HG03103 (cell line): ENCODE measurements around the gene MARK4.
"Not testable (repeated sequence)": the region's sequence is repeated elsewhere in the genome, so short reads cannot be mapped to it uniquely, and the experiment has no call there.

Experiments
- ATAC-seq: cut with Tn5 transposase; IDR thresholded peaks from one replicate; pipeline ENCODE4 v1.9.1; 2021; ENCODE audit warnings: low read depth; ENCODE audit not compliant: unreplicated experiment

MARK4 gene

GRCh38 chr19:45303269-45304060 is 52.4 kb downstream of the MARK4 start:
- no peak for ATAC-seq

DNA sequence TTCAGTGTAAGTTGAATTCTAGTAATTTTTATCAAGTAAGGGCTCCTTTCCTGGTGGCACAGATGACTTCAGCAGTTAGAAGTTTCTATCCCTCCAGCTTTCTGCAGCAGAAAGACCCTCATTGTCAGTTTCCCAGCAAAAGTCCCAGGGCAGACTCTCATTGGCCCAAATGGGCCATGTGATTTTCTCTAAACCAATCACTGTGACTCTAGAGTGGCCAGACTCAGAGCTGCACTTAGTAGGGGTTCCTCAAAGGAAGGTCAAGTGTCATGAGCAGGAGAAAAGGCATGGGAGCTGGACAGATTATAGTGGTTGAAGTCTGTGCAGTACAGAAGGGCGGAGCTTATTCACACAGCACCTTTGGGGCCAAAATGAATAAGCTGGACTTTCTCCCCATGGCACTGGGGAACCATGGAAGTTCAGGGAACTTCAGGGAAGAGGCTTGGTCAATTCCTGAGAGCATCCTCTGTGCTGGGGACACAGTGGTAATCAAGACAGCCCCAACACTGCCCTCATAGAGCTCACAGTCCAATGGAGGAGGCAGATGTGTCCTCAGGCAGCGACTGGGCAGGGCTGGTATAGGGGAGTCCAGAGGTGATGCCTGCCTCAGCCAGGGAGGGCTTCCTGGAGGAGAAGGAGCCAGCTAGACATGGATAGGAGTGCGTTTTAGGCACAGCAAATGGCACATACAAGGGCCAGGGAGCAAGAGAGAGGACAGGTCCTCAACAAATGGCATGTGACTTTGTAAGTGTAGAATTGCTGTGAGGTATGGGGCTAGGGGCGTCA is 53.3 kb downstream of the MARK4 start:
- ATAC-seq: no peak

- ATAC-seq: no peak
Observed at GRCh38 chr19:45305007-45305406, 53.9 kb downstream of the MARK4 start.

DNA sequence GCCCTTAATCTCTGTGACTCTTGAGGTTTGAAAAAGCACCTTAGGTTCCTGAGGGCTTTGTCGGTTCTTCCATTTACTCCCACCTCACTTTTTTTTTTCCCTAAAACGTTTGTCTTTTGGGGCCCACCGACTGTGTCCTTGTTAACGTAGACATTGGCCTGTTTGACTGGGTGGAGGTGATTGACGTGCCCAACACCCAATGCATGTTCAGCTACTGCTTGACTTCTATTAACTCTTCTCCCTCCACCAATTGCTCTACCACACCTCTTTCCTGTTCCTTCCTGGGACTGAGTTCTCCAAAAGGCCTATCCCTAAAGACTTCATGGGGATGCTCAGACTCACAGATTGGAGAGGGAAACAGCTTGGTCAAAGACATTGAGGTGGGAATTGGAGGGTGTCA is 54.4 kb downstream of the MARK4 start:
- no peak for ATAC-seq

DNA sequence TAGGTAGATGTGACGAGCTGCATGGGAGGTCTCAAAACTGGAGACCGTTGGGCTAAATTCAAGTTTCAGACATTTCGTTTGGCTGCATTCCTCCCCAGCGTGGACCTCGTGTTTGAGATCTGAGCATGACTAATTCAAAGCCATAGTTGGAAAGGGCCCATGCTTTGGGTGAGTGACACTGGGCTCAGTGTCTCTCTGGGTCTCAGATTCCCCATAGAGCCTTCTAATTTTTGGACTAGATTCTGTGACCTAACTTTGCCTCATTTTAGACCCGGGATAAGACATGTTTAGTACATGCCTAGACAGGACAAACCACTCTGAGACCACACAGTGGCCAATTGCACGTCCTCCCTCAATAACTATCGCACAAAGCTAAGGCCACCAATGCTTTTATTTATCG is 55.0 kb downstream of the MARK4 start:
- no peak for ATAC-seq

DNA sequence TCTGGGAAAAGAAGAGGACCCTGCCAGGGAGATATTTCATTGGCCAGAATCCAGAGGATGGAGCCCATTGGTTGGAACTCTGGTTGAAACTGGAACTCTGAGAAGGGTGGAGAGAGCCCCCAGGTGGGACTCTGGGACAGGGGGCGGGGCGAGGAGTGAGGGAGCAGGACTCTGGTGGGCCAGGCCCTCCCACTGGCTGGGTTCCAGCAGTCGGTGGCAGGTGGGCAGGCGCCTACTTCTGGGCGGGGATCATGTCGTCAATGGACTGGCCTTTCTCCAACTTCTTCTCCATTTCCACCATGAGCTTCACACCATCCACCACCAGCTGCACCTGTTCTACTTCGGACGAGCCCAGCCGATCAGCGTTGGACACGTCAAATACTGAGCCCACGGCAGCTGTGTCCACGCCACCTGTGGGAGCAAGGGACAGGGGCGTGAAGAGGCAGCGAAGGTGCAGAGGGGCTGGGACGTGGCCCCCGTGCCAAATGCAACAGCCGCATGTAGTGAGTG is 55.5 kb downstream of the MARK4 start:
- no peak for ATAC-seq

DNA sequence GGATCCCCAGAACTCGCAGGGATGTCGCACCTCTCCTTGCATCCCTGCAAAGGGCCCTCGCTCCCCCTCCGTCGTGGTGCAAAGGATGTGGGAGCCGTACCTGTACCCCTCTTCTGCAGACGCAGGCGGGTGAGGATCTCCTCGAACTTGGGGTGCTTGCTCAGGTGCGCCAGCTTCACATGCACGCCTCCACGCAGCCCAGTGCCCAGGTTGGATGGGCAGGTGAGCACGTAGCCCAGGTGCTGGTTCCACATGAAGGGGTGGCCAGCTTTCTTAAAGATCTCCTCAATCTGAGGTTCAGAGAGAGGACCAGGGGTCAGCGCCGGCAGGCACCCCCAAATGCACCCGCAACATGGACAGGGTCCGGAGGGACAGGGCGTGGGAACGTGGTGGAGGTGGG is 56.3 kb downstream of the MARK4 start:
- no peak for ATAC-seq

- not testable (repeated sequence) for ATAC-seq
Observed at GRCh38 chr19:45309322-45309721, 58.3 kb downstream of the MARK4 start.

GRCh38 chr19:45311621-45312020 is 60.5 kb downstream of the MARK4 start:
- no peak for ATAC-seq

DNA sequence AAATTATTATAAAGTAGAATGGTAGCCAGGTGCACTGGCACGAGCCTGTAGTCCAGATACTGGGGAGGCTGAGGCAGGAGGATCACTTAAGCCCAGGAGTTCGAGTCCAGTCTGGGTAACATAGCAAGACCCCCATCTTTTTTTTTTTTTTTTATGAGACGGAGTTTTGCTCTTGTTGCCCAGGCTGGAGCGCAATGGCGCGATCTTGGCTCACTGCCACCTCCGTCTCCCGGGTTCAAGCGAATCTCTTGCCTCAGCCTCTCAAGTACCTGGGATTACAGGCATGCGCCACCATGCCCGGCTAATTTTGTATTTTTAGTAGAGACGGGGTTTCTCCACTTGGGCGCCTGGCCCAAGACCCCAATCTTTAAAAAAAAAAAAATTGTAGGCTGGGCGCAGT is 61.2 kb downstream of the MARK4 start:
- not testable (repeated sequence) for ATAC-seq

- no peak for ATAC-seq
Observed at GRCh38 chr19:45314708-45315245, 63.7 kb downstream of the MARK4 start.

DNA sequence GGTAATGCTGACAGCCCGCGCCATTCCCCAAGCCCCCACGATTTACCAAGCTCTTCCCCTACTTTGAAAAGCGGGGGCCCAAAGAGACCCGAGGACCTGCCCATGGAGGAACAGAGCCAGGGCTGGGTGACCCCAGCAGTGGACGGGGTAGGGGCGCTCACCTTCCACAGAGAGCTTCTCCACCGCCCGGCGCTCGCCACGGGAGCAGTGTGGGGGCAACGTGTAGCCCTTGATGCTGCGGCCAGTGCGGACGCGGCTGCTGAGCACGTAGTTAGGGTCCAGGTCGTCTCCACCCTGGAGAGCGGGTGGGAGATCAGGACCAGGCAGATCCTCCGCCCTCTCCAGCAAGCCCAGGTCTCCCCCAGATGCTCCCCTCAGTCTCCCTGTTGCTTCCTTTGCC is 64.2 kb downstream of the MARK4 start:
- ATAC-seq: no peak

GRCh38 chr19:45320997-45321775 is 70.1 kb downstream of the MARK4 start:
- no peak for ATAC-seq

GRCh38 chr19:45321848-45322247 is 70.8 kb downstream of the MARK4 start:
- ATAC-seq: no peak

- ATAC-seq: no peak
Observed at GRCh38 chr19:45322311-45322710, 71.2 kb downstream of the MARK4 start.

DNA sequence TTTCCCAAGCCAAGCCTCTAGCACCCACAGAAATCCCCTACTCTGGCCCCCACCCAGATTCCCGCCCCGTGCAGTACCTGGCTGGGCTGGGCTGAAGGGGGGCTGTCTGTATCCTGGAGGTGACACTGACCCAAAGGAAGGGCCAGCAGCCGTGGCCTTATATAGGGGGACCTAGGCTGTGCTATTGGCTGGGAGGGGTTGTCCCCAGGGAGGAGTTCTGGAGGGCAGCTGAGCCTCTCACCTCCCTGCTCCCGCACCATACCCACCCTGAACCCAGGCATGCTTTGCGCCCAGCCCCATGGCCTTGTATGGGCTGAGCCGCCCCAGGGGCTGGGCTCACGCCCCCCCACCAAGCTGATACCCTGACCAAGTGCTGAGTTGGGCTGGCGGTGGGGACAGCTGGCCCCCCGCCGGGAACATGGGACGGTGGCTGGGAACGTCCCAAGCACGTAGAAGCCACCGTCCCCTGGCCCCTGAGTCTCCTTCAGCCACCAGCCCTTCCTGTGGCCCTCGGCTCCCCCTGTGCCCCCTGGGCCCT is 71.7 kb downstream of the MARK4 start, which contains the start of gene CKM:
Gene CKM (minus strand): TSS at position 132 of the 538 bp plus-strand sequence. CDS start 3,162 bp downstream, outside the sequence.
- no peak for ATAC-seq

DNA sequence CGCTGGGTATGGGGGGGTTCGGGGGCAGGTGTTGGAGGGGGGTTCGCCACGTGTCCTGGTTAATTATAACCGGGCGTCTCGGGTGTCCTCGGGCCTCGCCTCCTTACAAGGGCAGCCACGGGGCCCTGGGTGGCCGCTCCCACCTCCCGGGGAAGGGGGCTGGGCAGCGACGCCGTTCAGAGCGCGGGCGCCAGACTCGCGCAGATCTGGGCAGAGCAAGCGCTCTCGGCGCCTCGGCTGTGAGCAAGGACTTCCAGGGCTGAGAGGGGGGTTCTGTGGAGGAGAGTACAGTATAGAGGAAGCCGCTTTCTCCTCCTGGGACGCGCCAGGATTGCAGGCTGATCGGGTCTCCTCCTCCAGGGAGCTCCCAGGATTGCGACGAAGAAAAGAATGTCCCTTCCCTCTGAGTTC is 72.6 kb downstream of the MARK4 start:
- no peak for ATAC-seq

- no peak for ATAC-seq
Observed at GRCh38 chr19:45324349-45324907, 73.4 kb downstream of the MARK4 start.

DNA sequence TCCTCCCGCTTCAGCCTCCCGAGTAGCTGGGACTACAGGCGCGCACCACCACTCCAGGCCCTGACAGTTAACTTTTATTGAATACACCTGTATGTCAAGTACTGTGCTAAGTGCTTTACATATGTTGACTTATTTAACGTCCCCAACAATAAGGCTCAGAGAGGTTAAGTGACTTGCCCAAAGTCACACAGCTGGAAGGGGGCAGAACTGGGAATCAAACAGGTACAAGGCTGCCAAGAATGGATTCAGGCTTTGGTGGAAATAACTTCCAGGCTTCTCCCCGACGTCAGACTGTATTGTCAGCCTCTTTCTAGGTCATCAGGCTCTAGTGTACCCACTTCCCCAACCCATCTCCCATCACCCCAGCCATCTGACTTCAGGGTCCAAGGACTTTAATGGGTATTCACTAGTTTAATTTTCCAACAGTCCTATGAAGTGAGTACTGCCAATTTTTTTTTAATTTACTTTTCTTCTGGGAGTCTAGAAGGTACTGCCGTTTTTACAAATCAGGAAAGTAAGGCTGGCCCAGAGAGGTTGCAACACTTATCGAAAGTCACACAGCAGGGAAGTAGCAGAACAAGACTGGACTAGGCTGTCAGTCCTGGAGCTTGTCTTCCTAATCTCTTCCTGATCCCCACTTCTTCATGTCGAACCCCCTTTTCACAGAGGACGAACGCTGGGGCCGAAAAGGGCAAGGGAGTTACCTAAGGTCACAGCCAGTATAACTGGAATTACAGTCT is 76.5 kb downstream of the MARK4 start:
- no peak for ATAC-seq
